Measurements from ENCODE around the gene AKR1E2. TPM values are rescaled to one million over a fixed set of nuclear protein-coding genes. Genes with fewer than 3 reads are reported as not detected.

AKR1E2 gene
- total and polyA plus RNA-seq, 7 donors: 0.65 to 5.1 (median 1.8) TPM

DNA sequence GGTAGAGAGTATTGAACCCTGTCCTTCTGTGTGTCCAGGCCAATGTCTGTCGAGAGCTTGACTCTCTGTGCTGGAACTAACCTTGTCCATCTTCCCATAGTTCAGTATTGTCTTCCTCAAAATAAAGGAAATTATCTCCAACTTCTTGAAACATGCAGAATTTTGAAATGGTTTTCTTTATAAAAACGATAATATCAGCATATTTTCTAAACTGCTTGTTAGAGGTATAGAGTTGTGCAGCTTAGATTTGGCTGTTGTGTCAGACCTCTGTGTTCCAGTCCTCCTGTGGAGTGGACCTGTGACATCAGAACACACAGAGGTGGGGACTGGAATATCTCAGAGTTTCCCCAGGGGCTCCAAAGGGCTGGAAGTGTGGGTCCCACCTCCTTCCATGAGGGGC, 22.2 kb upstream of the AKR1E2 start:
- H3K36me3 ChIP-seq (ENCODE audit: insufficient read depth in 1 of 2, low read depth in 1 of 2): no peaks in the 10 kb centered on the region
- intact Hi-C loops (cut with DNase I): no loop called here
- WGBS, 3 donors: 75 to 90% (median 82%) methylated on average over 2 of the region's 2 CpGs
- H3K27ac ChIP-seq: no peak overlapping the region
- no peak for DNase-seq
- H3K27me3 ChIP-seq (ENCODE audit: insufficient read depth in 3 of 3, low read length in 2 of 3): peaks cover 0 to 2% (median 0%) of the 10 kb centered on the region in 3 donors
- no peak for ATAC-seq
- no peaks in the 10 kb centered on the region for H3K9me3 ChIP-seq
- H3K4me1 ChIP-seq: no peaks in the 10 kb centered on the region
- TF ChIP-seq, protein P1, sequence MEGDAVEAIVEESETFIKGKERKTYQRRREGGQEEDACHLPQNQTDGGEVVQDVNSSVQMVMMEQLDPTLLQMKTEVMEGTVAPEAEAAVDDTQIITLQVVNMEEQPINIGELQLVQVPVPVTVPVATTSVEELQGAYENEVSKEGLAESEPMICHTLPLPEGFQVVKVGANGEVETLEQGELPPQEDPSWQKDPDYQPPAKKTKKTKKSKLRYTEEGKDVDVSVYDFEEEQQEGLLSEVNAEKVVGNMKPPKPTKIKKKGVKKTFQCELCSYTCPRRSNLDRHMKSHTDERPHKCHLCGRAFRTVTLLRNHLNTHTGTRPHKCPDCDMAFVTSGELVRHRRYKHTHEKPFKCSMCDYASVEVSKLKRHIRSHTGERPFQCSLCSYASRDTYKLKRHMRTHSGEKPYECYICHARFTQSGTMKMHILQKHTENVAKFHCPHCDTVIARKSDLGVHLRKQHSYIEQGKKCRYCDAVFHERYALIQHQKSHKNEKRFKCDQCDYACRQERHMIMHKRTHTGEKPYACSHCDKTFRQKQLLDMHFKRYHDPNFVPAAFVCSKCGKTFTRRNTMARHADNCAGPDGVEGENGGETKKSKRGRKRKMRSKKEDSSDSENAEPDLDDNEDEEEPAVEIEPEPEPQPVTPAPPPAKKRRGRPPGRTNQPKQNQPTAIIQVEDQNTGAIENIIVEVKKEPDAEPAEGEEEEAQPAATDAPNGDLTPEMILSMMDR (IDR thresholded peaks at IDR 0.05): no peak
- no peak overlapping the region for H3K4me3 ChIP-seq

- Histone ChIP-seq H3K36me3 (ENCODE audit: insufficient read depth in 1 of 2, low read depth in 1 of 2) (no peaks in the 10 kb centered on the region), H3K27ac (no peak overlapping the region), H3K4me3 (no peak overlapping the region), H3K9me3 (no peaks in the 10 kb centered on the region), H3K4me1 (no peaks in the 10 kb centered on the region), H3K27me3 (ENCODE audit: insufficient read depth in 3 of 3, low read length in 2 of 3) (peaks cover 0 to 2% (median 0%) of the 10 kb centered on the region in 3 donors)
- ATAC-seq (no peak), DNase-seq (no peak)
- intact Hi-C loops (cut with DNase I): no loop called here
- TF ChIP-seq, protein P1 (IDR thresholded peaks at IDR 0.05): no peak
- 78 to 81% (median 79%) methylated on average over 5 of the region's 5 CpGs for WGBS, 3 donors
Measured at GRCh38 chr10:4804465-4804864, 21.5 kb upstream of the AKR1E2 start.

DNA sequence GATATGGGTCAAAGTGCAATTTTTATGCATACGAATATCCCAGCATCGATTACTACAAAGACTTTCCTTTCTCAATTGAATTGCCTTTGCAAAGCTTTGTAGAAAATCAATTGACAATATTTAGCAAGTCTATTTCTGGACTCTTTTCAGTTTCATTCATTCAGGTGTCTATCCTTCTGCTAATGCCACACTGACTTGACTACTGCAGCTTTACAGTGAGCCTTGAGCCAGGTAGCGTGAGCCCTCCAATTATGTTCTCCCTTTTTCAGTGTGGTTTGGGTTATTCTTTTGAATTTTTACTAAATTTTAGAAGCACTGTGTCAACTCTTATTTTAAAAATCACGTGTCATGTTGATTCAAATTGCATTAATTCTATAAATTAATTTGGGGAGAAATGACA, 19.5 kb upstream of the AKR1E2 start:
- 95% methylated on average over 4 of the region's 4 CpGs for WGBS, 3 donors
- Histone ChIP-seq H3K9me3 (no peaks in the 10 kb centered on the region), H3K27me3 (ENCODE audit: insufficient read depth in 3 of 3, low read length in 2 of 3) (peaks cover 0 to 2% (median 0%) of the 10 kb centered on the region in 3 donors), H3K27ac (no peak overlapping the region), H3K36me3 (ENCODE audit: insufficient read depth in 1 of 2, low read depth in 1 of 2) (no peaks in the 10 kb centered on the region), H3K4me3 (no peak overlapping the region), H3K4me1 (no peaks in the 10 kb centered on the region)
- no peak for ATAC-seq
- intact Hi-C loops (cut with DNase I): no loop called here
- DNase-seq: no peak
- TF ChIP-seq, protein P1 (IDR thresholded peaks at IDR 0.05): no peak

GRCh38 chr10:4807761-4808507, 18.1 kb upstream of the AKR1E2 start:
- TF ChIP-seq, protein P1 (IDR thresholded peaks at IDR 0.05): no peak
- Histone ChIP-seq H3K9me3 (no peaks in the 10 kb centered on the region), H3K4me1 (no peaks in the 10 kb centered on the region), H3K36me3 (ENCODE audit: insufficient read depth in 1 of 2, low read depth in 1 of 2) (no peaks in the 10 kb centered on the region), H3K27me3 (ENCODE audit: insufficient read depth in 3 of 3, low read length in 2 of 3) (peaks cover 0 to 2% (median 0%) of the 10 kb centered on the region in 3 donors), H3K4me3 (no peak overlapping the region), H3K27ac (no peak overlapping the region)
- no peak for DNase-seq
- WGBS, 3 donors: 52 to 65% (median 55%) methylated on average over 6 of the region's 6 CpGs
- intact Hi-C loops (cut with DNase I): no loop called here
- no peak for ATAC-seq

GRCh38 chr10:4809156-4809555, 16.9 kb upstream of the AKR1E2 start:
- TF ChIP-seq, protein P1 (IDR thresholded peaks at IDR 0.05): no peak
- no peak for ATAC-seq
- DNase-seq: no peak
- no peaks in the 10 kb centered on the region for H3K4me1 ChIP-seq
- no peak overlapping the region for H3K27ac ChIP-seq
- no peak overlapping the region for H3K4me3 ChIP-seq
- H3K36me3 ChIP-seq (ENCODE audit: insufficient read depth in 1 of 2, low read depth in 1 of 2): no peaks in the 10 kb centered on the region
- intact Hi-C loops (cut with DNase I): no loop called here
- no peaks in the 10 kb centered on the region for H3K27me3 ChIP-seq (ENCODE audit: insufficient read depth in 3 of 3, low read length in 2 of 3)
- 91 to 95% (median 94%) methylated on average over 4 of the region's 4 CpGs for WGBS, 3 donors
- no peaks in the 10 kb centered on the region for H3K9me3 ChIP-seq

All from psoas muscle (tissue), 8 donors.